H1 (cell line): Measurements from ENCODE around the gene CCDC7. TPM values are rescaled to one million over a fixed set of nuclear protein-coding genes. Genes with fewer than 3 reads are reported as not detected.

Experiments
- CTCF ChIA-PET: fragments of 300-600 bp; sonication (Branson Sonifier 250); formaldehyde crosslinking; loops from one replicate; lab custom pipeline; 2021; ENCODE audit not compliant: partially characterized antibody; lab: Charles Lee
- POLR2A ChIA-PET: fragments of 300-600 bp; sonication (Branson Sonifier 250); formaldehyde crosslinking; loops from one replicate; lab custom pipeline; 2021; ENCODE audit warnings: inconsistent platforms; ENCODE audit not compliant: partially characterized antibody; lab: Charles Lee
- DNase-seq, 2 experiments: peaks; one replicate each; pipeline versions ENCODE4 v3.0.0 to v3.0.0-alpha.2; 2010 to 2022; ENCODE audit warnings: low spot score in 2 of 2, low read depth in 1 of 2, mixed read lengths in 1 of 2
- FAIRE-seq: peaks from 2 replicates; lab custom pipeline; 2011; peaks lifted over from hg19 to GRCh38; lab: Jason Lieb, UNC
- H2AFZ ChIP-seq: 2 replicates; pipeline ENCODE4 v1.8.1; 2012; ENCODE audit warnings: low read length, inconsistent platforms
- H2AK5ac ChIP-seq: 2 replicates; pipeline ENCODE4 v1.6.1; 2013; ENCODE audit warnings: low read depth, low read length
- H2BK120ac ChIP-seq: replicated peaks from 2 replicates; pipeline ENCODE3; 2013; ENCODE audit warnings: low read depth, low read length, inconsistent platforms
- H2BK12ac ChIP-seq: 2 replicates; pipeline ENCODE4 v1.6.1; 2013; ENCODE audit warnings: low read depth, low read length
- H2BK15ac ChIP-seq: 2 replicates; pipeline ENCODE4 v1.6.1; 2013; ENCODE audit warnings: low read length
- H2BK20ac ChIP-seq: 2 replicates; pipeline ENCODE4 v1.6.1; 2013; ENCODE audit warnings: low read length
- H2BK5ac ChIP-seq: 2 replicates; pipeline ENCODE4 v1.6.1; 2013; ENCODE audit warnings: low read depth, low read length
- H3K14ac ChIP-seq: 2 replicates; pipeline ENCODE4 v1.6.1; 2013; ENCODE audit warnings: inconsistent platforms; ENCODE audit not compliant: insufficient read length
- H3K18ac ChIP-seq: 2 replicates; pipeline ENCODE4 v1.6.1; 2013; ENCODE audit warnings: low read length; ENCODE audit errors: extremely low read depth
- H3K23ac ChIP-seq: 2 replicates; pipeline ENCODE4 v1.6.1; 2013; ENCODE audit warnings: inconsistent platforms; ENCODE audit not compliant: insufficient read length
- H3K23me2 ChIP-seq: 2 replicates; pipeline ENCODE4 v1.6.1; 2013; ENCODE audit warnings: low read depth, low read length
- H3K27ac ChIP-seq: 2 replicates; pipeline ENCODE4 v1.6.1; 2011; ENCODE audit warnings: low read depth, low read length, inconsistent platforms
- H3K27me3 ChIP-seq, 4 experiments: replicated peaks in 1 of 4; 1 replicate in 1 of 4; 2 replicates in 3 of 4; pipeline versions ENCODE4 v1.6.1 to v1.8.1; 2011 to 2013; ENCODE audit warnings: low read length in 3 of 4, mild to moderate bottlenecking in 3 of 4, inconsistent platforms in 2 of 4, mixed read lengths in 2 of 4, moderate library complexity in 1 of 4; ENCODE audit not compliant: control insufficient read depth in 3 of 4, insufficient read depth in 3 of 4; ENCODE audit errors: extremely low read depth in 1 of 4
- H3K36me3 ChIP-seq, 4 experiments: 2 replicates each; pipeline versions ENCODE4 v1.6.1 to v1.8.1; 2011 to 2013; ENCODE audit warnings: mild to moderate bottlenecking in 4 of 4, low read length in 3 of 4, moderate library complexity in 2 of 4, control low read depth in 1 of 4, inconsistent platforms in 1 of 4; ENCODE audit not compliant: insufficient read depth in 4 of 4, control insufficient read depth in 2 of 4
- H3K4ac ChIP-seq: replicated peaks from 2 replicates; pipeline ENCODE3; 2013; ENCODE audit warnings: low read length, low read depth, mixed read lengths, inconsistent platforms; ENCODE audit not compliant: insufficient read length
- H3K4me1 ChIP-seq, 4 experiments: replicated peaks in 1 of 4; 1 replicate in 1 of 4; 2 replicates in 3 of 4; pipeline versions ENCODE4 v1.6.1 to v1.8.1; 2011 to 2013; ENCODE audit warnings: low read length in 3 of 4, inconsistent platforms in 2 of 4, mixed read lengths in 1 of 4; ENCODE audit not compliant: insufficient read depth in 4 of 4, control insufficient read depth in 3 of 4
- H3K4me2 ChIP-seq, 2 experiments: 2 replicates each; pipeline versions ENCODE4 v1.6.1 to v1.8.1; 2011 to 2013; ENCODE audit warnings: low read depth in 2 of 2, low read length in 2 of 2, control low read depth in 1 of 2, inconsistent platforms in 1 of 2, mild to moderate bottlenecking in 1 of 2; ENCODE audit not compliant: insufficient read depth in 1 of 2
- H3K4me3 ChIP-seq, 4 experiments: fragments of 200-600, 300-600 bp in 1 of 4; sonication (generic), shearing (Covaris generic), sonication (Bioruptor Twin) in 1 of 4; 2 replicates each; pipeline versions ENCODE4 v1.5.1 to v1.8.1; 2011 to 2016; ENCODE audit warnings: low read length in 4 of 4, low read depth in 3 of 4, control low read depth in 2 of 4, inconsistent platforms in 2 of 4, mild to moderate bottlenecking in 2 of 4, mixed read lengths in 1 of 4, moderate library complexity in 1 of 4; ENCODE audit not compliant: insufficient read depth in 2 of 4; ENCODE audit errors: extremely low read depth in 1 of 4
- H3K56ac ChIP-seq: replicated peaks from 2 replicates; pipeline ENCODE3; 2013; ENCODE audit warnings: low read depth, mild to moderate bottlenecking, mixed read lengths, low read length, inconsistent platforms; ENCODE audit not compliant: insufficient read length
- H3K79me1 ChIP-seq: 2 replicates; pipeline ENCODE4 v1.6.1; 2013; ENCODE audit warnings: low read depth, low read length, control low read depth
- H3K79me2 ChIP-seq, 2 experiments: 2 replicates each; pipeline versions ENCODE4 v1.6.1 to v1.8.1; 2012 to 2013; ENCODE audit warnings: low read length in 2 of 2, mild to moderate bottlenecking in 2 of 2, inconsistent platforms in 1 of 2; ENCODE audit not compliant: insufficient read depth in 2 of 2, control insufficient read depth in 1 of 2
- H3K9ac ChIP-seq, 4 experiments: replicated peaks in 1 of 4; 1 replicate in 1 of 4; 2 replicates in 3 of 4; pipeline versions ENCODE4 v1.6.1 to v1.8.1; 2011 to 2013; ENCODE audit warnings: low read depth in 3 of 4, low read length in 3 of 4, control low read depth in 2 of 4, mild to moderate bottlenecking in 2 of 4, moderate library complexity in 2 of 4, inconsistent platforms in 1 of 4; ENCODE audit errors: extremely low read depth in 1 of 4
- H3K9me3 ChIP-seq, 2 experiments: 2 replicates each; pipeline versions ENCODE4 v1.6.1 to v1.8.1; 2012 to 2013; ENCODE audit warnings: mild to moderate bottlenecking in 2 of 2, moderate library complexity in 2 of 2, control low read depth in 1 of 2, inconsistent platforms in 1 of 2, low read depth in 1 of 2, low read length in 1 of 2, mixed read lengths in 1 of 2; ENCODE audit not compliant: insufficient read depth in 2 of 2
- H4K20me1 ChIP-seq, 2 experiments: replicated peaks in 1 of 2; 2 replicates each; pipeline versions ENCODE3 to v1.8.1; 2011 to 2013; ENCODE audit warnings: inconsistent platforms in 2 of 2, low read length in 2 of 2, mild to moderate bottlenecking in 1 of 2; ENCODE audit not compliant: insufficient read depth in 2 of 2, control insufficient read depth in 1 of 2
- H4K5ac ChIP-seq: 2 replicates; pipeline ENCODE4 v1.6.1; 2013; ENCODE audit warnings: low read length, low read depth, mixed read lengths, inconsistent platforms; ENCODE audit not compliant: insufficient read length
- H4K8ac ChIP-seq: 2 replicates; pipeline ENCODE4 v1.8.0; 2013; ENCODE audit warnings: mild to moderate bottlenecking, moderate library complexity, low read length, inconsistent platforms; ENCODE audit not compliant: insufficient read depth; ENCODE audit errors: extremely low read depth
- H4K91ac ChIP-seq: replicated peaks from 2 replicates; pipeline ENCODE3; 2013; ENCODE audit warnings: low read length, mixed read lengths, inconsistent platforms; ENCODE audit not compliant: insufficient read length
- ATF3 ChIP-seq: IDR thresholded peaks from 2 replicates; pipeline ENCODE4 v1.6.1; 2011; ENCODE audit warnings: low read depth, mild to moderate bottlenecking, low read length; ENCODE audit not compliant: insufficient read depth
- BACH1 ChIP-seq: IDR thresholded peaks from 2 replicates; pipeline ENCODE4 v1.6.1; 2012; ENCODE audit warnings: low read length, improper control_type of control experiment
- MAX ChIP-seq: IDR thresholded peaks from 2 replicates; pipeline ENCODE4 v1.6.1; 2012; ENCODE audit warnings: inconsistent platforms
- NANOG ChIP-seq: IDR thresholded peaks from 2 replicates; pipeline ENCODE4 v1.6.1; 2011; ENCODE audit warnings: low read length, low read depth, mild to moderate bottlenecking, inconsistent platforms; ENCODE audit not compliant: insufficient read depth, poor library complexity, severe bottlenecking
- PHF8 ChIP-seq: fragments of 200-600 bp; sonication (generic); conservative IDR thresholded peaks from 2 replicates; pipeline ENCODE4 v1.7.1; 2012; ENCODE audit warnings: low read depth, mild to moderate bottlenecking, inconsistent platforms, low read length, moderate library complexity
- POLR2A ChIP-seq, 2 experiments: IDR thresholded peaks; 1 replicate in 1 of 2; 2 replicates in 1 of 2; pipeline ENCODE4 v1.6.1; 2011; ENCODE audit warnings: low read depth in 2 of 2, low read length in 2 of 2, mild to moderate bottlenecking in 2 of 2; ENCODE audit errors: control extremely low read depth in 1 of 2
- POLR2AphosphoS5 ChIP-seq: IDR thresholded peaks from 2 replicates; pipeline ENCODE4 v1.6.1; 2011; ENCODE audit warnings: low read depth, low read length
- SP4 ChIP-seq: IDR thresholded peaks from 2 replicates; pipeline ENCODE4 v1.6.1; 2012; ENCODE audit warnings: low read length, inconsistent platforms
- TCF12 ChIP-seq: IDR thresholded peaks from 2 replicates; pipeline ENCODE4 v1.6.1; 2011; ENCODE audit warnings: low read depth, mild to moderate bottlenecking, low read length
- WGBS, 2 experiments: shearing (Covaris generic) in 1 of 2; methylation state at CpG; one replicate each; pipeline versions ENCODE4 v1.1.6 to v1.1.7; 2013 to 2015; ENCODE audit warnings: low lambda C conversion rate in 2 of 2, mixed read lengths in 2 of 2, inconsistent platforms in 1 of 2, low coverage in 1 of 2, missing lambda C conversion rate in 1 of 2; ENCODE audit not compliant: insufficient replicate concordance in 2 of 2, insufficient coverage in 1 of 2, insufficient read length in 1 of 2; ENCODE audit errors: extremely low coverage in 1 of 2, missing lambda C conversion rate in 1 of 2; 5-methylcytosine and 5-hydroxymethylcytosine counted together
- long read RNA-seq, 2 experiments: library from RNA in 1 of 2; library from capped mRNA in 1 of 2; stranded (forward); transcript quantifications; one replicate each; pipeline ENCODE4 v2.0.0, GENCODE V29; 2021; ENCODE audit warnings: inconsistent platforms in 1 of 2
- polyA minus RNA-seq, 3 experiments: library from RNA; depleted of rRNA, polyadenylated mRNA; stranded (reverse); fragments of >200 nt; gene quantifications; 1 replicate in 2 of 3; 2 replicates in 1 of 3; pipeline ENCODE4 v1.2.3, GENCODE V29; 2011
- polyA plus RNA-seq, 7 experiments: library from polyadenylated mRNA; depleted of rRNA in 3 of 7; stranded (reverse) in 5 of 7; unstranded in 2 of 7; fragments of >200 nt in 5 of 7; fragments of 200-250 nt in 2 of 7; gene quantifications; 1 replicate in 5 of 7; 2 replicates in 1 of 7; 4 replicates in 1 of 7; pipeline versions ENCODE4 v1.2.1 to v1.2.3, GENCODE V29; 2011 to 2013; ENCODE audit warnings: missing spikeins in 2 of 7, mixed read lengths in 2 of 7
- total RNA-seq: library from RNA; stranded (reverse); fragmentation: NEBNext Ultra II Directional; extraction: Animal tissue kit (Norgen Biotek cat#: 25700); gene quantifications from 2 replicates; pipeline ENCODE4 v1.2.1, GENCODE V29; 2021

Gene CCDC7
- total RNA-seq = 0.46 and 0.74 TPM in 2 replicates
- 0.14 and 0.18 TPM in 2 replicates for polyA plus RNA-seq (2011; rRNA removed)
- 0.14 TPM for polyA plus RNA-seq (2011; cell fraction: cytosol; rRNA removed)
- 0.53 TPM for polyA plus RNA-seq (2011; cell fraction: nucleus; rRNA removed)
- polyA plus RNA-seq (2012, experiment 1 of 2) = 0.19 to 0.77 TPM (median 0.27 TPM) in 4 replicates
- 0.42 TPM for polyA plus RNA-seq (2012, experiment 2 of 2)
- 0.73 TPM for polyA plus RNA-seq (2013, experiment 1 of 2)
- polyA plus RNA-seq (2013, experiment 2 of 2) = 0.46 TPM
- polyA minus RNA-seq (2011; rRNA and poly(A)+ RNA removed) = 0.35 and 1.00 TPM in 2 replicates
- polyA minus RNA-seq (2011; cell fraction: cytosol; rRNA and poly(A)+ RNA removed) = not detected
- polyA minus RNA-seq (2011; cell fraction: nucleus; rRNA and poly(A)+ RNA removed) = 2.3 TPM
- long read RNA-seq, experiment 1 = 0 reads
- long read RNA-seq, experiment 2 = 0 reads

GRCh38 chr10:32445740-32446535 lies at the start of gene CCDC7:
Gene CCDC7 (plus strand): TSS chr10:32446140. CDS start chr10:32451643, 5,503 bp downstream.
- peak within 1 kb of the TSS; percentile 65 for H3K18ac ChIP-seq
- no peaks in the 10 kb centered on the region for H3K9me3 ChIP-seq
- no peaks in the 10 kb centered on the region for H3K79me1 ChIP-seq
- H3K79me2 ChIP-seq = no peaks in the 10 kb centered on the region
- H3K4me3 ChIP-seq = peak within 1 kb of the TSS; percentile 78 to 93 (median 86)
- peak within 1 kb of the TSS; percentile 80 to 87 for H3K4me2 ChIP-seq
- no peak within 1 kb of the TSS for H2AK5ac ChIP-seq
- H3K9ac ChIP-seq = peak within 1 kb of the TSS; percentile 62 to 89 (median 67)
- ChIA-PET CTCF (interaction anchor here (1.1 kb wide), 2 partner anchors 10 to 77 kb away, joined by 3 read pairs; no protein-coding TSS in a partner anchor), POLR2A (interaction anchor here (0.6 to 2.0 kb wide), 3 partner anchors 21 to 100 kb away, joined by 3 to 6 read pairs (median 4); no protein-coding TSS in a partner anchor)
- H3K23me2 ChIP-seq = peaks cover 4% of the 10 kb centered on the region; the same call in 1 of the 2 replicates
- DNase-seq = peak; percentile 41 to 76
- H3K27me3 ChIP-seq = no peaks in the 10 kb centered on the region
- no peaks in the 10 kb centered on the region for H4K20me1 ChIP-seq
- peak within 1 kb of the TSS; percentile 27 for H3K14ac ChIP-seq
- peak within 1 kb of the TSS; percentile 92 for H4K5ac ChIP-seq
- H2BK15ac ChIP-seq = no peak within 1 kb of the TSS
- H2AFZ ChIP-seq = peak within 1 kb of the TSS; percentile 99
- no peaks in the 10 kb centered on the region for H3K4me1 ChIP-seq
- H2BK120ac ChIP-seq = no peak within 1 kb of the TSS
- H3K27ac ChIP-seq = peak within 1 kb of the TSS; percentile 14
- peak within 1 kb of the TSS; percentile 52 for H4K91ac ChIP-seq
- no peak for FAIRE-seq
- H3K56ac ChIP-seq = peak within 1 kb of the TSS; percentile 32
- H3K4ac ChIP-seq = no peak within 1 kb of the TSS
- no peak within 1 kb of the TSS for H2BK12ac ChIP-seq
- 3% methylated on average over 50 of the region's 53 CpGs; no CpG with 5 or more reads in 1 of the 2 experiments for WGBS, 2 experiments
- H2BK20ac ChIP-seq = no peak within 1 kb of the TSS
- no peak within 1 kb of the TSS for H2BK5ac ChIP-seq
- H3K36me3 ChIP-seq = no peaks in the 10 kb centered on the region
- H3K23ac ChIP-seq = no peak within 1 kb of the TSS
- peak within 1 kb of the TSS; percentile 91 for H4K8ac ChIP-seq
- TF ChIP-seq TCF12 (0 out of 2 replicates have a peak, but pooled peaks have one; percentile 12), SP4 (0 out of 2 replicates have a peak, but pooled peaks have one; percentile 39), NANOG (no peak), ATF3 (no peak), MAX (peak; percentile 75), BACH1 (no peak), POLR2AphosphoS5 (peak; percentile 62; the same call in 1 of the 2 replicates), PHF8 (peak; percentile 50; the same call in 1 of the 2 replicates), POLR2A (IDR thresholded peaks at IDR 0.05; ENCODE audit: control extremely low read depth in 1 of 2, low read depth in 2 of 2, low read length in 2 of 2) (peak; percentile 44 to 81)
